Endothelial cell of umbilical vein (primary cell): ENCODE results near the gene CLCNKA. TPM values are rescaled to one million over a fixed set of nuclear protein-coding genes. Genes with fewer than 3 reads are reported as not detected.
"Not testable (repeated sequence)": the region's sequence is repeated elsewhere in the genome, so short reads cannot be mapped to it uniquely, and the experiment has no call there.

Experiments used
- BruUV-seq: library from RNA; stranded (reverse); fragments of 400-500 nt; replicated peaks from 2 replicates; lab custom pipeline; 2021; lab: Mats Ljungman, UMichigan
- CTCF ChIA-PET: fragments of 300-600, 350-600 bp; sonication (Branson Sonifier 250); formaldehyde crosslinking; loops from one replicate; lab custom pipeline; 2021; ENCODE audit warnings: antibody characterized with exemption, inconsistent platforms; lab: Charles Lee
- POLR2A ChIA-PET: fragments of 300-600, 350-600 bp; sonication (Branson Sonifier 250); formaldehyde crosslinking; loops from one replicate; lab custom pipeline; 2021; ENCODE audit warnings: antibody characterized with exemption, inconsistent platforms; lab: Charles Lee
- DNase-seq: peaks from one replicate; pipeline ENCODE4 v3.0.0-alpha.2; 2011; ENCODE audit warnings: low read depth, low spot score
- FAIRE-seq: peaks from 2 replicates; lab custom pipeline; 2011; peaks lifted over from hg19 to GRCh38; lab: Jason Lieb, UNC
- H2AFZ ChIP-seq: 2 replicates; pipeline ENCODE4 v1.6.0; 2012; ENCODE audit warnings: low read depth, low read length, control low read depth, inconsistent platforms
- H3K27ac ChIP-seq: 2 replicates; pipeline ENCODE4 v1.5.1; 2011; ENCODE audit warnings: low read depth, mild to moderate bottlenecking, control low read depth, low read length, moderate library complexity; ENCODE audit not compliant: insufficient read depth
- H3K27me3 ChIP-seq, 2 experiments: 2 replicates each; pipeline versions ENCODE4 v1.6.0 to v1.6.1; 2011; ENCODE audit warnings: low read length in 2 of 2, mixed read lengths in 1 of 2; ENCODE audit not compliant: control insufficient read depth in 2 of 2, insufficient read depth in 2 of 2
- H3K36me3 ChIP-seq, 2 experiments: 2 replicates in 1 of 2; 3 replicates in 1 of 2; pipeline ENCODE4 v1.5.1; 2011; ENCODE audit warnings: low read length in 2 of 2, mild to moderate bottlenecking in 1 of 2, moderate library complexity in 1 of 2; ENCODE audit not compliant: control insufficient read depth in 2 of 2, insufficient read depth in 2 of 2; ENCODE audit errors: extremely low read depth in 1 of 2
- H3K4me1 ChIP-seq: 3 replicates; pipeline ENCODE4 v1.5.1; 2011; ENCODE audit warnings: mild to moderate bottlenecking, low read length; ENCODE audit not compliant: control insufficient read depth, insufficient read depth; ENCODE audit errors: extremely low read depth
- H3K4me2 ChIP-seq: 2 replicates; pipeline ENCODE4 v1.6.1; 2011; ENCODE audit warnings: low read length, control low read depth, mixed read lengths; ENCODE audit not compliant: insufficient read depth
- H3K4me3 ChIP-seq, 3 experiments: fragments of 200-600 bp in 1 of 3; sonication (generic), shearing (Covaris generic) in 1 of 3; replicated peaks in 1 of 3; 2 replicates each; pipeline ENCODE4 v1.5.1; 2011 to 2016; ENCODE audit warnings: control low read depth in 3 of 3, low read length in 3 of 3, mild to moderate bottlenecking in 2 of 3, inconsistent platforms in 1 of 3, low read depth in 1 of 3, moderate library complexity in 1 of 3; ENCODE audit not compliant: insufficient read depth in 1 of 3
- H3K79me2 ChIP-seq: 2 replicates; pipeline ENCODE4 v1.6.0; 2012; ENCODE audit warnings: low read length, inconsistent platforms; ENCODE audit not compliant: control insufficient read depth, insufficient read depth
- H3K9ac ChIP-seq: replicated peaks from 2 replicates; pipeline ENCODE3; 2011; ENCODE audit warnings: low read length, control low read depth; ENCODE audit not compliant: insufficient read depth; ENCODE audit errors: extremely low read depth
- H3K9me1 ChIP-seq: replicated peaks from 3 replicates; pipeline ENCODE4 v1.6.0; 2011; ENCODE audit warnings: mild to moderate bottlenecking, low read length; ENCODE audit not compliant: control insufficient read depth, insufficient read depth; ENCODE audit errors: extremely low read depth
- H3K9me3 ChIP-seq: replicated peaks from 2 replicates; pipeline ENCODE4 v1.5.1; 2012; ENCODE audit warnings: low read length, inconsistent platforms; ENCODE audit not compliant: control insufficient read depth, insufficient read depth
- H4K20me1 ChIP-seq: replicated peaks from 2 replicates; pipeline ENCODE3; 2011; ENCODE audit warnings: mild to moderate bottlenecking, low read length; ENCODE audit not compliant: control insufficient read depth, insufficient read depth; ENCODE audit errors: extremely low read depth
- CTCF ChIP-seq, 2 donors: IDR thresholded peaks; 1 replicate in 1 of 2; 2 replicates in 1 of 2; pipeline ENCODE4 v1.5.1; 2011; ENCODE audit warnings: low read length in 2 of 2, mild to moderate bottlenecking in 2 of 2, moderate library complexity in 2 of 2, control low read depth in 1 of 2, inconsistent platforms in 1 of 2, low read depth in 1 of 2; ENCODE audit not compliant: insufficient read depth in 1 of 2; ENCODE audit errors: extremely low read depth in 1 of 2
- EZH2 ChIP-seq: IDR thresholded peaks from 2 replicates; pipeline ENCODE4 v1.6.1; 2012; ENCODE audit warnings: borderline replicate concordance, low read depth, mild to moderate bottlenecking, moderate library complexity, low read length, inconsistent platforms; ENCODE audit not compliant: severe bottlenecking
- FOS ChIP-seq: IDR thresholded peaks from 2 replicates; pipeline ENCODE4 v1.6.1; 2011; ENCODE audit warnings: mild to moderate bottlenecking, low read length, moderate library complexity, borderline replicate concordance; ENCODE audit not compliant: insufficient read depth
- GATA2 ChIP-seq: IDR thresholded peaks from 2 replicates; pipeline ENCODE4 v1.7.0; 2011; ENCODE audit warnings: low read depth, mild to moderate bottlenecking, moderate library complexity, mixed read lengths, low read length; ENCODE audit not compliant: insufficient read length, insufficient read depth
- JUN ChIP-seq: IDR thresholded peaks from 2 replicates; pipeline ENCODE4 v1.6.1; 2011; ENCODE audit warnings: borderline replicate concordance, low read depth; ENCODE audit not compliant: insufficient read length, insufficient read depth
- MAX ChIP-seq: IDR thresholded peaks from 2 replicates; pipeline ENCODE4 v1.6.1; 2011; ENCODE audit not compliant: insufficient read depth, insufficient read length
- MYC ChIP-seq: IDR thresholded peaks from one replicate; pipeline ENCODE4 v1.6.1; 2011; ENCODE audit warnings: mild to moderate bottlenecking, low read depth, low read length
- POLR2A ChIP-seq: IDR thresholded peaks from 2 replicates; pipeline ENCODE4 v1.6.1; 2012; ENCODE audit warnings: low read depth, mild to moderate bottlenecking, control low read depth, low read length
- POLR2AphosphoS5 ChIP-seq: IDR thresholded peaks from 2 replicates; pipeline ENCODE4 v1.6.1; 2012; ENCODE audit warnings: low read depth, mild to moderate bottlenecking, control low read depth, low read length, moderate library complexity; ENCODE audit not compliant: insufficient read depth
- dilution Hi-C: fragments of 300-500 bp; cut with MboI; formaldehyde crosslinking; loops from one replicate; pipeline ENCODE4 v1.15.0; 2019; ENCODE audit warnings: low sequenced_read_pairs; ENCODE audit not compliant: extremely low pct_ligation_motif_present
- intact Hi-C: fragments of 100-400 bp; cut with micrococcal nuclease; formaldehyde crosslinking; loops from one replicate; pipeline ENCODE4 v1.10.0; 2022
- polyA plus RNA-seq, 4 experiments: library from polyadenylated mRNA; depleted of rRNA in 3 of 4; stranded (reverse) in 3 of 4; unstranded in 1 of 4; fragments of >200 nt; gene quantifications; 2 replicates each; pipeline versions ENCODE4 v1.2.1 to v1.2.3, GENCODE V29; 2011 to 2012; ENCODE audit warnings: missing spikeins in 1 of 4
- total RNA-seq: library from RNA; stranded (reverse); gene quantifications from 2 replicates; pipeline ENCODE4 v1.2.3, GENCODE V29; 2021

Gene CLCNKA
- total and polyA plus RNA-seq, 2 donors (not counting 3 experiments of a cell fraction or from before 2014, with no cell fraction given) = not detected

GRCh38 chr1:16058394-16059120, 36.7 kb downstream of the CLCNKA start:
- POLR2A ChIA-PET, H3K79me2 ChIP-seq, H4K20me1 ChIP-seq, CTCF ChIA-PET, BruUV-seq, H3K36me3 ChIP-seq, H3K4me3 ChIP-seq, dilution Hi-C loops, H2AFZ ChIP-seq, H3K4me2 ChIP-seq, DNase-seq, H3K4me1 ChIP-seq, H3K9me1 ChIP-seq, H3K9me3 ChIP-seq, intact Hi-C loops, H3K27ac ChIP-seq, H3K9ac ChIP-seq, H3K27me3 ChIP-seq, FAIRE-seq: not testable (repeated sequence)

- dilution Hi-C loops = no loop called here
- CTCF ChIA-PET = interaction anchor here (1.6 kb wide), 1 partner anchor 24 kb away, joined by 6 read pairs; no protein-coding TSS in a partner anchor
- no peaks in the 10 kb centered on the region for H4K20me1 ChIP-seq
- no peaks in the 10 kb centered on the region for H3K4me1 ChIP-seq
- no peak for FAIRE-seq
- POLR2A ChIA-PET = no interaction called here
- no peak overlapping the region for H3K4me3 ChIP-seq
- TF ChIP-seq MAX (no peak), MYC (no peak), GATA2 (no peak), POLR2A (no peak), JUN (no peak), EZH2 (no peak), FOS (no peak), CTCF (IDR thresholded peaks at IDR 0.05; ENCODE audit: extremely low read depth in 1 of 2, insufficient read depth in 1 of 2, low read depth in 1 of 2, low read length in 2 of 2) (no peak), POLR2AphosphoS5 (no peak)
- intact Hi-C loops = no loop called here
- H3K9me3 ChIP-seq = no peaks in the 10 kb centered on the region
- H3K9me1 ChIP-seq = no peaks in the 10 kb centered on the region
- H3K79me2 ChIP-seq = no peaks in the 10 kb centered on the region
- no peak overlapping the region for H3K4me2 ChIP-seq
- H3K36me3 ChIP-seq = no peaks in the 10 kb centered on the region
- H3K9ac ChIP-seq = no peak overlapping the region
- no TSS peak for BruUV-seq
- DNase-seq = no peak
- no peak overlapping the region for H3K27ac ChIP-seq
- no peak overlapping the region for H2AFZ ChIP-seq
- peaks cover 0 to 8% of the 10 kb centered on the region in 2 experiments for H3K27me3 ChIP-seq
These were observed 39.4 kb downstream of the CLCNKA start for GRCh38 chr1:16061266-16061665.
